SK-N-SH treated with all-trans-retinoic acid at 6 μM for 48 hours (cell line): ENCODE results near the gene REV3L.

ENCODE experiments used
- ATAC-seq: fragments of 200-7000 bp; cut with Tn5 transposase; 3 replicates; pipeline ENCODE4 v1.9.1; 2020; ENCODE audit warnings: mild to moderate bottlenecking, moderate library complexity
- ARNTL ChIP-seq: fragments of 450-650 bp; formaldehyde crosslinking; IDR thresholded peaks from 2 replicates; pipeline ENCODE4 v1.5.0; 2020; ENCODE audit warnings: low read depth, mild to moderate bottlenecking, moderate library complexity, borderline replicate concordance
- BACH2 ChIP-seq: fragments of 250-450 bp; sonication (Bioruptor Pico); IDR thresholded peaks from 2 replicates; pipeline ENCODE4 v1.9.0; 2021; ENCODE audit warnings: mild to moderate bottlenecking, borderline replicate concordance
- ESRRG ChIP-seq: fragments of 250-450 bp; sonication (Bioruptor Pico); IDR thresholded peaks from 2 replicates; pipeline ENCODE4 v1.6.1; 2021; ENCODE audit warnings: mild to moderate bottlenecking
- GLIS3 ChIP-seq: fragments of 250-450 bp; sonication (Bioruptor Pico); IDR thresholded peaks from 2 replicates; pipeline ENCODE4 v1.5.0; 2020; ENCODE audit warnings: mild to moderate bottlenecking, moderate library complexity
- ISL1 ChIP-seq: fragments of 250-450 bp; sonication (Bioruptor Pico); IDR thresholded peaks from 2 replicates; pipeline ENCODE4 v2.1.2; 2022; ENCODE audit warnings: mild to moderate bottlenecking, moderate library complexity
- OSR1 ChIP-seq: fragments of 250-450 bp; sonication (Bioruptor Pico); IDR thresholded peaks from 2 replicates; pipeline ENCODE4 v1.8.0; 2022; ENCODE audit warnings: moderate library complexity, mild to moderate bottlenecking, inconsistent platforms
- PPARA ChIP-seq: fragments of 250-450 bp; sonication (Bioruptor Pico); IDR thresholded peaks from 2 replicates; pipeline ENCODE4 v1.5.0; 2020; ENCODE audit warnings: mild to moderate bottlenecking, borderline replicate concordance
- RARB ChIP-seq: fragments of 250-450 bp; sonication (Bioruptor Pico); IDR thresholded peaks from 2 replicates; pipeline ENCODE4 v1.8.0; 2021; ENCODE audit warnings: mild to moderate bottlenecking, moderate library complexity
- SNAI2 ChIP-seq: fragments of 250-450 bp; sonication (Bioruptor Pico); IDR thresholded peaks from 2 replicates; pipeline ENCODE4 v1.5.0; 2020; ENCODE audit warnings: mild to moderate bottlenecking, moderate library complexity
- TCF4 ChIP-seq: fragments of 250-450 bp; sonication (Bioruptor Pico); IDR thresholded peaks from 2 replicates; pipeline ENCODE4 v1.8.0; 2021; ENCODE audit warnings: mild to moderate bottlenecking, moderate library complexity, borderline replicate concordance
- TOX ChIP-seq: fragments of 250-450 bp; sonication (Bioruptor Pico); IDR thresholded peaks from 2 replicates; pipeline ENCODE4 v1.8.0; 2021; ENCODE audit warnings: mild to moderate bottlenecking, moderate library complexity, borderline replicate concordance
- ZC3H10 ChIP-seq: fragments of 250-450 bp; sonication (Bioruptor Pico); IDR thresholded peaks from 2 replicates; pipeline ENCODE4 v1.5.1; 2021; ENCODE audit warnings: mild to moderate bottlenecking, moderate library complexity
- ZFP3 ChIP-seq: fragments of 250-450 bp; sonication (Bioruptor Pico); IDR thresholded peaks from 2 replicates; pipeline ENCODE4 v1.5.0; 2020; ENCODE audit warnings: mild to moderate bottlenecking, moderate library complexity
- ZFP30 ChIP-seq: fragments of 450-650 bp; formaldehyde crosslinking; IDR thresholded peaks from 2 replicates; pipeline ENCODE4 v1.5.0; 2022; ENCODE audit warnings: mild to moderate bottlenecking, moderate library complexity
- ZNF565 ChIP-seq: fragments of 450-650 bp; formaldehyde crosslinking; conservative IDR thresholded peaks from 2 replicates; pipeline ENCODE4 v1.5.0; 2020; ENCODE audit warnings: low read depth, mild to moderate bottlenecking, moderate library complexity
- ZNF8 ChIP-seq: fragments of 450-650 bp; formaldehyde crosslinking; IDR thresholded peaks from 2 replicates; pipeline ENCODE4 v1.5.0; 2020; ENCODE audit warnings: mild to moderate bottlenecking, moderate library complexity
- TF ChIP-seq, protein P1 (sequence below): fragments of 250-450 bp; sonication (Bioruptor Pico); IDR thresholded peaks from 2 replicates; pipeline ENCODE4 v1.8.0; 2021; ENCODE audit warnings: low read depth, mild to moderate bottlenecking, moderate library complexity, borderline replicate concordance
- TF ChIP-seq, protein P2 (sequence below): fragments of 250-450 bp; sonication (Bioruptor Pico); IDR thresholded peaks from 2 replicates; pipeline ENCODE4 v1.8.0; 2020; ENCODE audit warnings: mild to moderate bottlenecking, moderate library complexity, borderline replicate concordance
- TF ChIP-seq, protein P3 (sequence below): fragments of 250-450 bp; sonication (Bioruptor Pico); IDR thresholded peaks from 2 replicates; pipeline ENCODE4 v1.5.1; 2021; ENCODE audit warnings: mild to moderate bottlenecking, moderate library complexity
- TF ChIP-seq, protein P4 (sequence below): fragments of 250-450 bp; sonication (Bioruptor Pico); IDR thresholded peaks from 2 replicates; pipeline ENCODE4 v1.5.1; 2020; ENCODE audit warnings: low read depth, mild to moderate bottlenecking, moderate library complexity
- TF ChIP-seq, protein P5 (sequence below): fragments of 250-450 bp; sonication (Bioruptor Pico); IDR thresholded peaks from 2 replicates; pipeline ENCODE4 v1.5.0; 2020; ENCODE audit warnings: mild to moderate bottlenecking, moderate library complexity

The REV3L gene

DNA sequence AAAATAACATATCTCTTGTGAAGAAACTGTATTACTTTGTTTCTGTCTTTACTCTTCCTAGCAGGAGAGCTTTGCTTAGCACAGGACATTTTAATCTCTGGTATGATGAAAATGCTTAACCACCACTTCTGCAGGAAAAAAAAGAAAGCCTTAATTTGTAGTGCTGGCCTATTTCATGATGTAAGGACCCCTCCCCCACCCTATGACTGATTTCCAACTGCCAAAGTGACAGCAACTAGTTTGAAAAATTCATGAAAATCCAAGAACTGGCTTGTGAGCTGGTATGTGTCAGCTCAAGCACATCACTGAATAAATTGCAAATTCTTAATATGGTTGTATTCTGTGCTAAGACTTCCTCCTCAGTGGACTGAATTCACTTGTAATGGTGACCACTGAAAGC lies 125.3 kb downstream of the REV3L start:
- no peak for ATAC-seq
- TF ChIP-seq PPARA, result no peak
- no peak for TF ChIP-seq RARB (CRISPR knock-in tag)
- no peak for TF ChIP-seq ZFP30 (CRISPR knock-in tag)
- no peak for TF ChIP-seq ZNF565
- TF ChIP-seq, protein P1, sequence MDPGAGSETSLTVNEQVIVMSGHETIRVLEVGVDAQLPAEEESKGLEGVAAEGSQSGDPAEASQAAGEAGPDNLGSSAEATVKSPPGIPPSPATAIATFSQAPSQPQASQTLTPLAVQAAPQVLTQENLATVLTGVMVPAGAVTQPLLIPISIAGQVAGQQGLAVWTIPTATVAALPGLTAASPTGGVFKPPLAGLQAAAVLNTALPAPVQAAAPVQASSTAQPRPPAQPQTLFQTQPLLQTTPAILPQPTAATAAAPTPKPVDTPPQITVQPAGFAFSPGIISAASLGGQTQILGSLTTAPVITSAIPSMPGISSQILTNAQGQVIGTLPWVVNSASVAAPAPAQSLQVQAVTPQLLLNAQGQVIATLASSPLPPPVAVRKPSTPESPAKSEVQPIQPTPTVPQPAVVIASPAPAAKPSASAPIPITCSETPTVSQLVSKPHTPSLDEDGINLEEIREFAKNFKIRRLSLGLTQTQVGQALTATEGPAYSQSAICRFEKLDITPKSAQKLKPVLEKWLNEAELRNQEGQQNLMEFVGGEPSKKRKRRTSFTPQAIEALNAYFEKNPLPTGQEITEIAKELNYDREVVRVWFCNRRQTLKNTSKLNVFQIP, result no peak
- TF ChIP-seq BACH2, result no peak
- no peak for TF ChIP-seq TOX (CRISPR knock-in tag)
- TF ChIP-seq, protein P2, sequence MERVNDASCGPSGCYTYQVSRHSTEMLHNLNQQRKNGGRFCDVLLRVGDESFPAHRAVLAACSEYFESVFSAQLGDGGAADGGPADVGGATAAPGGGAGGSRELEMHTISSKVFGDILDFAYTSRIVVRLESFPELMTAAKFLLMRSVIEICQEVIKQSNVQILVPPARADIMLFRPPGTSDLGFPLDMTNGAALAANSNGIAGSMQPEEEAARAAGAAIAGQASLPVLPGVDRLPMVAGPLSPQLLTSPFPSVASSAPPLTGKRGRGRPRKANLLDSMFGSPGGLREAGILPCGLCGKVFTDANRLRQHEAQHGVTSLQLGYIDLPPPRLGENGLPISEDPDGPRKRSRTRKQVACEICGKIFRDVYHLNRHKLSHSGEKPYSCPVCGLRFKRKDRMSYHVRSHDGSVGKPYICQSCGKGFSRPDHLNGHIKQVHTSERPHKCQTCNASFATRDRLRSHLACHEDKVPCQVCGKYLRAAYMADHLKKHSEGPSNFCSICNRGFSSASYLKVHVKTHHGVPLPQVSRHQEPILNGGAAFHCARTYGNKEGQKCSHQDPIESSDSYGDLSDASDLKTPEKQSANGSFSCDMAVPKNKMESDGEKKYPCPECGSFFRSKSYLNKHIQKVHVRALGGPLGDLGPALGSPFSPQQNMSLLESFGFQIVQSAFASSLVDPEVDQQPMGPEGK, result no peak
- TF ChIP-seq, all 23 proteins: peak for 0

DNA sequence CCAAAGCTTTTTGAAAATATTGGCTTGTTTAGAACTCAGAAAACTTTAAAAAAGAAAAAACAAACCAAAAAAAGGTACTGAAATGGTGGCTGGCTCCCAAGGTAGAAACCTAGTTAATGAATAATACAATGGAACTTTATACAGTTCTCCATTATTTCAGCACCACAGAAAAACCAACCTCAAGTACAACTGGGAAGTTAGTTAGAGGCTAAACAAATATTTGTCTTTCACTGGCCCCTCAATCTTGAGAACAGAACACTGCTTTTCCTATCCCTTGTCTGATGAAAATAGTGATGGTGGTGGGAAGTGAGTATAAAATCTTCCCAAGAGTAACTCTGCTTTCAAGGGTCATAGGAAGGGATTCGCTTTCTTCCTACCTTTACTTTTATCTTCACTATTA lies 126.5 kb downstream of the REV3L start:
- ATAC-seq, result no peak
- TF ChIP-seq, protein P3, sequence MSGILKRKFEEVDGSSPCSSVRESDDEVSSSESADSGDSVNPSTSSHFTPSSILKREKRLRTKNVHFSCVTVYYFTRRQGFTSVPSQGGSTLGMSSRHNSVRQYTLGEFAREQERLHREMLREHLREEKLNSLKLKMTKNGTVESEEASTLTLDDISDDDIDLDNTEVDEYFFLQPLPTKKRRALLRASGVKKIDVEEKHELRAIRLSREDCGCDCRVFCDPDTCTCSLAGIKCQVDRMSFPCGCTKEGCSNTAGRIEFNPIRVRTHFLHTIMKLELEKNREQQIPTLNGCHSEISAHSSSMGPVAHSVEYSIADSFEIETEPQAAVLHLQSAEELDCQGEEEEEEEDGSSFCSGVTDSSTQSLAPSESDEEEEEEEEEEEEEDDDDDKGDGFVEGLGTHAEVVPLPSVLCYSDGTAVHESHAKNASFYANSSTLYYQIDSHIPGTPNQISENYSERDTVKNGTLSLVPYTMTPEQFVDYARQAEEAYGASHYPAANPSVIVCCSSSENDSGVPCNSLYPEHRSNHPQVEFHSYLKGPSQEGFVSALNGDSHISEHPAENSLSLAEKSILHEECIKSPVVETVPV, result no peak
- no peak for TF ChIP-seq ESRRG (CRISPR knock-in tag)
- TF ChIP-seq ISL1, result no peak
- TF ChIP-seq PPARA, result no peak
- TF ChIP-seq, protein P2, result no peak
- no peak for TF ChIP-seq SNAI2 (CRISPR knock-in tag)
- TF ChIP-seq ZNF8 (CRISPR knock-in tag), result no peak
- no peak for TF ChIP-seq TOX (CRISPR knock-in tag)
- no peak for TF ChIP-seq GLIS3 (CRISPR knock-in tag)
- no peak for TF ChIP-seq ARNTL (CRISPR knock-in tag)
- no peak for TF ChIP-seq OSR1 (CRISPR knock-in tag)
- no peak for TF ChIP-seq BACH2
- TF ChIP-seq ZC3H10 (CRISPR knock-in tag), result no peak
- TF ChIP-seq, protein P1, result no peak
- TF ChIP-seq TCF4 (CRISPR knock-in tag), result no peak
- no peak for TF ChIP-seq RARB (CRISPR knock-in tag)
- TF ChIP-seq ZFP3 (CRISPR knock-in tag), result no peak
- TF ChIP-seq, protein P4, sequence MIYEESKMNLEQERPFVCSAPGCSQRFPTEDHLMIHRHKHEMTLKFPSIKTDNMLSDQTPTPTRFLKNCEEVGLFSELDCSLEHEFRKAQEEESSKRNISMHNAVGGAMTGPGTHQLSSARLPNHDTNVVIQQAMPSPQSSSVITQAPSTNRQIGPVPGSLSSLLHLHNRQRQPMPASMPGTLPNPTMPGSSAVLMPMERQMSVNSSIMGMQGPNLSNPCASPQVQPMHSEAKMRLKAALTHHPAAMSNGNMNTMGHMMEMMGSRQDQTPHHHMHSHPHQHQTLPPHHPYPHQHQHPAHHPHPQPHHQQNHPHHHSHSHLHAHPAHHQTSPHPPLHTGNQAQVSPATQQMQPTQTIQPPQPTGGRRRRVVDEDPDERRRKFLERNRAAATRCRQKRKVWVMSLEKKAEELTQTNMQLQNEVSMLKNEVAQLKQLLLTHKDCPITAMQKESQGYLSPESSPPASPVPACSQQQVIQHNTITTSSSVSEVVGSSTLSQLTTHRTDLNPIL (CRISPR knock-in tag), result no peak

DNA sequence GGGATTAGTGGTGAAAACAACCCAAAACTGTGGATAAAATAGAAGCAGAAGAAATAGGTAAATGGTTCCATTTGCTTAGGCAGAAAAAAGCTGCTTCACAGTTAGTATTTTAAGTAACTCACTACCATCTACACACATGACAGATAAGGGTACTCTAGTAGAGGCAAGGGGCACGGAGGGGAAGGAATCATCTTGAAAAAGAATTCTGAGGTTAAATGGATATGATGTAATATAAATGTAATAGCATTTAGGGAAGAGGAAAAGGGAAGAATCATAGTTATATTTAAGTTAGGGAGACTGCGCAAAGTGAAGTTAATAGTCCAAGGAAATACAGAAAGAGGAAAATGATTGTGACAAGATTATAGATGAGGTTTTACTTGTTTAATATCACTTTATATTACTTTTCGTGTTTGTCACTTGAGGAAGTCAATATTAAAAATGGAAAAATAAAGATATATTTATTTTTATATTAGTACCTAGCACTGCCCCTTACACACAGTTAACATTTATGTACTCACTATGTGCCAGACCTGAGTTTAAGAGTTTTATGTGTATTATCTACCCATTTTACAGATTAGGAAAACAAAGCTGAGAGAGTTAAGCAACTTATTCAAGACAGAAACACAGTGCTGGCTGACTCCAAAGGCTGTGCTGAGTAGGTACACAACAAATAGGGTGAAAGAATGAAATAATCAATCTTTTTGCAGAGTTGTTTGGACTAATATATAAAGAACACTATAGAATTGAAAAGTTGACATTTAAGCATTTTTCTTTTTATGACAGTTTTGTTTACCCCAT lies 128.1 kb downstream of the REV3L start:
- ATAC-seq, result no peak
- TF ChIP-seq ESRRG (CRISPR knock-in tag) (no peak), ARNTL (CRISPR knock-in tag) (no peak), SNAI2 (CRISPR knock-in tag) (no peak), RARB (CRISPR knock-in tag) (no peak), GLIS3 (CRISPR knock-in tag) (no peak), ZFP30 (CRISPR knock-in tag) (no peak)
- TF ChIP-seq, protein P4 (CRISPR knock-in tag), result no peak
- TF ChIP-seq, protein P5, sequence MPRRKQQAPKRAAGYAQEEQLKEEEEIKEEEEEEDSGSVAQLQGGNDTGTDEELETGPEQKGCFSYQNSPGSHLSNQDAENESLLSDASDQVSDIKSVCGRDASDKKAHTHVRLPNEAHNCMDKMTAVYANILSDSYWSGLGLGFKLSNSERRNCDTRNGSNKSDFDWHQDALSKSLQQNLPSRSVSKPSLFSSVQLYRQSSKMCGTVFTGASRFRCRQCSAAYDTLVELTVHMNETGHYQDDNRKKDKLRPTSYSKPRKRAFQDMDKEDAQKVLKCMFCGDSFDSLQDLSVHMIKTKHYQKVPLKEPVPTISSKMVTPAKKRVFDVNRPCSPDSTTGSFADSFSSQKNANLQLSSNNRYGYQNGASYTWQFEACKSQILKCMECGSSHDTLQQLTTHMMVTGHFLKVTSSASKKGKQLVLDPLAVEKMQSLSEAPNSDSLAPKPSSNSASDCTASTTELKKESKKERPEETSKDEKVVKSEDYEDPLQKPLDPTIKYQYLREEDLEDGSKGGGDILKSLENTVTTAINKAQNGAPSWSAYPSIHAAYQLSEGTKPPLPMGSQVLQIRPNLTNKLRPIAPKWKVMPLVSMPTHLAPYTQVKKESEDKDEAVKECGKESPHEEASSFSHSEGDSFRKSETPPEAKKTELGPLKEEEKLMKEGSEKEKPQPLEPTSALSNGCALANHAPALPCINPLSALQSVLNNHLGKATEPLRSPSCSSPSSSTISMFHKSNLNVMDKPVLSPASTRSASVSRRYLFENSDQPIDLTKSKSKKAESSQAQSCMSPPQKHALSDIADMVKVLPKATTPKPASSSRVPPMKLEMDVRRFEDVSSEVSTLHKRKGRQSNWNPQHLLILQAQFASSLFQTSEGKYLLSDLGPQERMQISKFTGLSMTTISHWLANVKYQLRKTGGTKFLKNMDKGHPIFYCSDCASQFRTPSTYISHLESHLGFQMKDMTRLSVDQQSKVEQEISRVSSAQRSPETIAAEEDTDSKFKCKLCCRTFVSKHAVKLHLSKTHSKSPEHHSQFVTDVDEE, result no peak
